ENCODE data around the gene IFIT1B. TPM values are rescaled to one million over a fixed set of nuclear protein-coding genes. Genes with fewer than 3 reads are reported as not detected.
"Not testable (repeated sequence)": the region's sequence is repeated elsewhere in the genome, so short reads cannot be mapped to it uniquely, and the experiment has no call there.

Gene IFIT1B
- total and polyA plus RNA-seq, 2 of the 8 experiments (the other 6 are each of a cell fraction or from before 2014, with no cell fraction given), result not detected

GRCh38 chr10:89331487-89332122, 46.3 kb upstream of the IFIT1B start:
- H2BK20ac ChIP-seq (ENCODE audit: low read length); H3K27ac ChIP-seq (ENCODE audit: low read depth, low read length); H3K14ac ChIP-seq (ENCODE audit: insufficient read length); H4K8ac ChIP-seq (ENCODE audit: extremely low read depth, insufficient read depth, low read length); H2AK5ac ChIP-seq (ENCODE audit: low read depth, low read length); H3K23ac ChIP-seq (ENCODE audit: insufficient read length); DNase-seq (ENCODE audit: low read depth in 1 of 2, low spot score in 2 of 2); H2BK5ac ChIP-seq (ENCODE audit: low read depth, low read length); H3K4me2 ChIP-seq (ENCODE audit: insufficient read depth in 1 of 2, low read depth in 2 of 2, low read length in 2 of 2); H3K36me3 ChIP-seq (ENCODE audit: control insufficient read depth in 2 of 4, insufficient read depth in 4 of 4, low read length in 3 of 4); H3K23me2 ChIP-seq (ENCODE audit: low read depth, low read length); H3K56ac ChIP-seq (replicated peaks; ENCODE audit: insufficient read length, low read depth, low read length); H4K91ac ChIP-seq (replicated peaks; ENCODE audit: insufficient read length, low read length); FAIRE-seq; H3K4me3 ChIP-seq (ENCODE audit: extremely low read depth in 1 of 4, insufficient read depth in 2 of 4, low read depth in 3 of 4, low read length in 4 of 4); H2BK120ac ChIP-seq (replicated peaks; ENCODE audit: low read depth, low read length); H4K5ac ChIP-seq (ENCODE audit: insufficient read length, low read depth, low read length); H3K79me1 ChIP-seq (ENCODE audit: low read depth, low read length); H2AFZ ChIP-seq (ENCODE audit: low read length); H4K20me1 ChIP-seq (replicated peaks in 1 of 2; ENCODE audit: control insufficient read depth in 1 of 2, insufficient read depth in 2 of 2, low read length in 2 of 2); H3K4ac ChIP-seq (replicated peaks; ENCODE audit: insufficient read length, low read depth, low read length); H3K79me2 ChIP-seq (ENCODE audit: control insufficient read depth in 1 of 2, insufficient read depth in 2 of 2, low read length in 2 of 2); H2BK15ac ChIP-seq (ENCODE audit: low read length); H3K9me3 ChIP-seq (ENCODE audit: insufficient read depth in 2 of 2, low read depth in 1 of 2, low read length in 1 of 2); H3K18ac ChIP-seq (ENCODE audit: extremely low read depth, low read length); H3K9ac ChIP-seq (replicated peaks in 1 of 4; ENCODE audit: extremely low read depth in 1 of 4, low read depth in 3 of 4, low read length in 3 of 4); H3K27me3 ChIP-seq (replicated peaks in 1 of 4; ENCODE audit: control insufficient read depth in 3 of 4, extremely low read depth in 1 of 4, insufficient read depth in 3 of 4, low read length in 3 of 4): not testable (repeated sequence)
- H3K4me1 ChIP-seq (replicated peaks in 1 of 4; ENCODE audit: control insufficient read depth in 3 of 4, insufficient read depth in 4 of 4, low read length in 3 of 4), result peaks cover 8 to 26% (median 10%) of the 10 kb centered on the region in 4 experiments; a peak in 6 of 7 replicates
- 83% methylated on average over 14 of the region's 14 CpGs; no CpG with 5 or more reads in 1 of the 2 experiments for WGBS, 2 experiments (ENCODE audit: extremely low coverage in 1 of 2, insufficient coverage in 1 of 2, insufficient read length in 1 of 2, insufficient replicate concordance in 2 of 2, low coverage in 1 of 2, low lambda C conversion rate in 2 of 2, missing lambda C conversion rate in 1 of 2)
- POLR2A ChIA-PET (ENCODE audit: partially characterized antibody), result interaction anchor here (1.4 kb wide), 1 partner anchor 37 kb away, joined by 4 read pairs; no protein-coding TSS in a partner anchor
- H2BK12ac ChIP-seq (ENCODE audit: low read depth, low read length), result 0 out of 2 replicates have a peak overlapping the region, but pooled peaks have one; percentile 51
- CTCF ChIA-PET (ENCODE audit: partially characterized antibody), result interaction anchor here (1.0 to 1.1 kb wide), 2 partner anchors 58 to 61 kb away, joined by 3 read pairs; no protein-coding TSS in a partner anchor

Data from H1 (cell line).